ENCODE data around the gene RANBP9.

RANBP9 gene

DNA sequence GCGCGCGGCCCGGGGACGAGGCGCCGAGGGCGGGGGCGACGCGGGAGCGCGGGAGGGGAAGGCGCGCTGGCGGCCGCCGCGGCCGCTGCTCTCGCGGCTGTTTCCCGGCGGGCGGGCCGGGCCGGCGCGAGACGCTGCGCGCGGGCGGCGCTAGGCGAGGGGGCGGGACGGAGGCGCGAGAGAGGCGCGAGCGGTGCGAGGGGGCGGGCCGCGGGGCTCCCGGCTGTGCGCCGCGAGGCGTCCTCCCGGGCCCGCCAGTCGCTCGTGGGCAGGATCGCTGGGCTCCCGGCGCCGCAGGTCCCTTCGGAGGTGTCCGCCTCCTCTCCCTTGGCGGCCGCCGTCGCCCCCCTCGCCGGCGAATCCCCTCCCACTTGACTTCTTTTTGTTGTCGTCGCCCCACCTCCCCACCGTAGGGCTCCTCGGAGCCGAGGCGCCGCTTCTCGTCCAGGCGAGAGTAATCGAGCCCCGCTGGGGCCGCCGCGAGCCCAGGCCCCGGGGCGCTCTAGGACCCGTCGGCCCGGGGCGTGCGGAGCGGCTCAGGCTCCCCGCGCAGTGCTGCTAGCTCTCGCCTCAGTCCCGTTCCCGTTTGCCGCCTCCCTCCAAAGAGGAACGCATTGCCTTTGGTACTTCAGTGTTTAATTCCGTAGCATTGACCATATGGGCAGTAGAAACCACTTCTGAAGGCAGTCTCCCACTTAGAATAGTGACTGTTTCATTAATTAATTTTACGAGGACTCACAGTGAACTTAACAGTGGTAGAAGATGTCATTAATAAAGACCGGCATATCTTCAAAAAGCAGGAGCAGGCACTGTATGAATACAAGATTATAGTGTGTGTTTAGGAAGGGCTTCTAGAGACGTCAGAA is at the start of gene RANBP9:
Gene RANBP9, minus strand, starts transcription at position 103 of the 866 bp plus-strand sequence. CDS start 330 bp downstream, outside the sequence.
- in situ Hi-C loops (cut with MboI; ENCODE audit: low sequenced_read_pairs): no loop called here

GRCh38 chr6:13760307-13761304 is 49.0 kb upstream of the RANBP9 start:
- in situ Hi-C loops (cut with MboI; ENCODE audit: low sequenced_read_pairs): no loop called here

DNA sequence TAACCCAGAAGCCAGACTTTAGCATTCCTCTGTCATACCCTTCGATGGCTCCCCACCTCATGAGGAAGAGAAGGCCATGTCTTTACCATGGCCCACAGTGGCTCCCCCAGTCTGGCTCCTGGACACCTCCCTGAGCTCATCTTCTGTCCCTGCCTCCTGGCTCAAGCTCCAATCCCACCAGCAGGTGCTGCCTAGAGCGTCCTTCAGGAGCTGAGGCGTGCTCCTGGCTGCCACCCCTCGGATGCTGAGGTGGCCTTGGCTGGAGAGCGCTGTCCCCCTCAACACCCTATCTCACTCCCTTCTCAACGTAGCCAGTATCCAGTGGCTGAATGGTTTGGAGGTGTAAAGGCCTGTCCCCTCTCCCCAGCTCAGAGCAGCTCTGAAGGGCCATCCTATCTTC is 47.4 kb upstream of the RANBP9 start:
- in situ Hi-C loops (cut with MboI; ENCODE audit: low sequenced_read_pairs): no loop called here

DNA sequence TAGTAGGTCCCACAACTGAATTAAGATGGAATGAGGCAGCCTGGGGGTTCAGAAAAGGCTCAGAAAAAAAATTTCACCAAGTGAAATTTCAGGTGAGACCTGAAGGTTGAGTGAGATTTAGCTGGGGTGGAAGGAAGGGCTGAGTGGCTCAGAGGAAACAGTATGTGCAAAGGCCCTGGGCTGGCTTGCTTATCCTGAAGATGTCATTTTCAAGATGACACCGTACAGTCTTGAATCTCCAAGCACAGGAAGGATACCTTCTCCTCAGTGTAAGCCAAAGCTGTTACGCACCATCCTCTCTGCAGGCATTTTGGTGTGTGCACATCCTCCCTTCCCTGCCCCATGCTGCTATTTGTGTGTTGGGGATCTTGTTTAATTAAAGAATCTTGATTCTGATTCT is 43.0 kb upstream of the RANBP9 start:
- in situ Hi-C loops (cut with MboI; ENCODE audit: low sequenced_read_pairs): no loop called here

- in situ Hi-C loops (cut with MboI; ENCODE audit: low sequenced_read_pairs): no loop called here
These were observed 32.1 kb upstream of the RANBP9 start for GRCh38 chr6:13743736-13744127.

DNA sequence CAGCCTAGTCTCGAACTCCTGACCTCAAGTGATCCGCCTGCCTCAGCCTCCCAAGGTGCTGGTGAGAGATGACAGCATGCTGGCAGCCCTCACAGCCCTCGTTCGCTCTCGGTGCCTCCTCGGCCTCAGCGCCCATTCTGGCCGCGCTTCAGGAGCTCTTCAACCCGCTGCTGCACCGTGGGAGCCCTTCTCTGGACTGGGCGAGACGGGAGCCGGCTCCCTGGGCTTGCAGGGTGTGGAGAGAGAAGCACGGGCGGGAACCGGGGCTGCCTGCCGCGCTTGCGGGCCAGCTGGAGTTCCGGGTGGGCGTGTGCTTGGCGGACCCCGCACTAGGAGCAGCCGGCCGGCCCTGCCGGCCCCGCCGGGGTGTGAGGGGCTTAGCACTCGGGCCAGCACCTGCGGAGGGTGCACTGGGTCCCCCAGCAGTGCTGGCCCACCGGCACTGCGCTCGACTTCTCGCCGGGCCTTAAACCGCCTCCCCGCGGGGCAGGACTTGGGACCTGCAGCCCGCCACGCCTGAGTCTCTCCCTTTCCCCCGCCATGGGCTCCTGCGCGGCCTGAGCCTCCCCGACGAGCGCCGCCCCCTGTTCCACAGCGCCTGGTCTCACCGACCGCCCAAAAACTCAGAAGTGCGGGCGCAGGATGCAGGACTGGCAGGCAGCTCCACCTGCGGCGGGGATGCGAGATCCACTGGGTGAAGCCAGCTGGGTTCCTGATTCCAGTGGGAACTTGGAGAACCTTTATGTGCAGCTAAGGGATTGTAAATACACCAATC is 31.5 kb upstream of the RANBP9 start:
- in situ Hi-C loops (cut with MboI; ENCODE audit: low sequenced_read_pairs): no loop called here

- in situ Hi-C loops (cut with MboI; ENCODE audit: low sequenced_read_pairs): no loop called here
These were observed 29.7 kb upstream of the RANBP9 start for GRCh38 chr6:13741365-13741764.

DNA sequence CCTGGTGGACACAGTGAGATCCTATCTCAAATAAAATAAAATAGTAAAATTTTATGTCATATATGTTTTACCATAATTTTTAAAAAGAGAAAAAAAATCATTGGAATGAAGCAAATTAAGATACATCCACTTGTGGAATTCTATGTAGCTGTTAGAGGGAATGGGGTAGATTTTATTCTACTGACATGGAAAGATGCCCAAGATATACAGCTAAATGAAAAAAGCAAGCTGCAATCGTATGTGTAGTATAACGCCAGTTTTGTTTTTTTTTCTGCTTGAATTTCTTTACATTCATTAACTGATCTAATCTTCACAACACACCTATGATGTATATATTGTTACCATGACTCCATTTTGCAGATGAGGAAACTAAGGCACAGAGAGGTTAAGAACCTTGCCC is 23.4 kb upstream of the RANBP9 start:
- in situ Hi-C loops (cut with MboI; ENCODE audit: low sequenced_read_pairs): no loop called here

DNA sequence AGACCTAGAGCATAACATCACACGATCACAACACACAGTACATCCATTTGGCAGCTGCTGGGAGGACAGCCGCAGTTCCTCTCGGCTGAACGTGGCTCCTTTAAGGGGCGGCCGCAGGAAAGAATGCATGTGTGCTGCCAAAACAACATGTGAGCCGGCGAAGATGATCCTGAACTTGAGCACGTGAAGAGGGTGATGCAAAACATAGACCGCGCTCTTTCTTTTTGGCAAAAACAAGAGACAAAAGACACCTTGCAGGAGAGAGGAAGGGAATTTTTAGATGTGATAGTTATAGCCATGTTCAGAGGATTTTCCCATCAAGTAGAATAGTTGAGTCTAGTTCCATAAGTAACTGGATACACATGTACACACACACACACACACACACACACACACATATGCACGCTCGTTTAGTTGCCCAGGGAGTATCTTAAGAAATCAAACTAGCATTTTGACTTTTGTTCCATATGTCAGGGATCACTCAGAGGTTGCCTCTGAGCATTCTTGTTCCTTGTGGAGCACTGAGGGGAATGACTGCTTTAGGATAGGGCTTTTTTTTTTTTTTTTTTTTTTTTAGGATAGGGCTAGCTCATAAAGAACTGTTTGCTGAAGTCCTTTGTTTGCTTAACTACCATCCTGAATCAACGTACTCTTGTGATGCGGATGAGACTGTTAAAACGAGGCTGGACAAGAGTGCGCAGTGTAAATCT is 21.7 kb upstream of the RANBP9 start:
- in situ Hi-C loops (cut with MboI; ENCODE audit: low sequenced_read_pairs): no loop called here

- in situ Hi-C loops (cut with MboI; ENCODE audit: low sequenced_read_pairs): no loop called here
These were observed 19.1 kb upstream of the RANBP9 start for GRCh38 chr6:13730704-13731103.

- in situ Hi-C loops (cut with MboI; ENCODE audit: low sequenced_read_pairs): no loop called here
These were observed 18.3 kb upstream of the RANBP9 start for GRCh38 chr6:13729891-13730290.

- in situ Hi-C loops (cut with MboI; ENCODE audit: low sequenced_read_pairs): no loop called here
These were observed 13.9 kb upstream of the RANBP9 start for GRCh38 chr6:13725570-13725969.

GRCh38 chr6:13725052-13725451 is 13.4 kb upstream of the RANBP9 start:
- in situ Hi-C loops (cut with MboI; ENCODE audit: low sequenced_read_pairs): no loop called here

GRCh38 chr6:13724182-13724581 is 12.5 kb upstream of the RANBP9 start:
- in situ Hi-C loops (cut with MboI; ENCODE audit: low sequenced_read_pairs): no loop called here

- in situ Hi-C loops (cut with MboI; ENCODE audit: low sequenced_read_pairs): no loop called here
These were observed 11.2 kb upstream of the RANBP9 start for GRCh38 chr6:13722880-13723279.

- in situ Hi-C loops (cut with MboI; ENCODE audit: low sequenced_read_pairs): no loop called here
These were observed 6.5 kb upstream of the RANBP9 start for GRCh38 chr6:13718123-13718458.

GRCh38 chr6:13716955-13717295 is 5.3 kb upstream of the RANBP9 start:
- in situ Hi-C loops (cut with MboI; ENCODE audit: low sequenced_read_pairs): no loop called here

DNA sequence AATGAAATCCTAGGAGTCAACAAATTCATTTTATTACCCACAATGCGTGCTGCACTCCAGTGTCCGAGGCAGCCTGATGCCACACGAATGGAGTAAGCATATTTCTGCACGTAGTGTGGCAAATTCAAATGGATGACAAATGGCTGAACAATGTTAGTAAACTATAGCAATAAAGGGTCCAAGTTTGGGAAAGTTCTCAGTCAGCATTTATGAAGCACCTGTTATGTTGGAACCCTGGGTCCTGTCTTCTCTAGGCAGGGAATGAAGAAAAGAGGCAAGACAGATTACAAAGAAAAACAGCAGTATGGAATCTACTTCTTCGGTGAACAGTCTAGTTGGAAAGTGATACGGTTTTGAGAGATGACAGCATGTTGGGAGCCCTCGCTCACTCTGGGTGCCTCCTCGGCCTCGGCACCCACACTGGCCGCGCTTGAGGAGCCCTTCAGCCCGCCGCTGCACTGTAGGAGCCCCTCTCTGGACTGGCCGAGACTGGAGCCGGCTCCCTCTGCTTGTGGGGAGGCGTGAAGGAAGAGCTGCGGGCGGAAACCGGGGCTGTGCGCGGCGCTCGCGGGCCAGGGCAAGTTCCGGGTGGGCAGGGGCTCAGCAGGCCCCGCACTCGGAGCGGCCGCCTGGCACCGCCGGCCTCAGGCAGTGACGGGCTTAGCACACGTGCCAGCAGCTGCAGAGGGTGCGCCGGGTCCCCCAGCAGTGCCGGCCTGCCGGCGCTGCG is 4.8 kb upstream of the RANBP9 start:
- in situ Hi-C loops (cut with MboI; ENCODE audit: low sequenced_read_pairs): no loop called here

DNA sequence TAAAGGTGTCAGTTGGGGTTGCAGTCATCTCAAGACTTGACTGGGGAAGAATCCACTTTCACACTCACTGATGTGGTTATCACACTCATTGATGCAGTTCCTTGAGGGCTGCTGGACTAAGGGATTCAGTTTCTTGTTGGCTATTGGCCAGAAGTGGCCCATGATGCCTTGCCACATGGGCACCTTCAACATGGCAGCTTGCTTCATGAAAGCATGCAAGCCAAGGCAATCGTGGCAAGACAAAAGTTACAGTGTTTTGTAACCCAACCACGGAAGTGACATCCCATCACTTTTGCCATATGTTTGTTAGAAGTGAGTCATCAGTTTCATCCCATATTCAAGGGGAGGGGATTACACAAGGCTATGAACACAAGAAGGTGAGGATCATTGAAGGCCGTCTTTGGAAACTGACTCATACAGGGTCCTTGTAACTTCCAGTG is 3.8 kb upstream of the RANBP9 start:
- in situ Hi-C loops (cut with MboI; ENCODE audit: low sequenced_read_pairs): no loop called here

DNA sequence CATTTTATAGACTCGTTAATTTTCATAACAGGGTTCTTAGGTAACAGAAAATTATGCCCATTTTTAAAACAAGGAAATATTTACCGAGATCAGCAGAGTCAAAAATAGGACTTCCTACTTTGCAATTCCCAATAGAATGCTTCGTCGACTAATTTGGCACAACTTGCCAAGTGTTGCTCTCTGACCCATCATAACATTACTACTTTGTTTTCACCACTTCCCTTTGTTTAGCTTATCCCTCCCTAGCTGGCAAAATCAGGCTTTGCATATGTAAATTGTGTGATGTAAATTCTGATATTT is 914 bp upstream of the RANBP9 start:
- in situ Hi-C loops (cut with MboI; ENCODE audit: low sequenced_read_pairs): no loop called here
